HG03039 (cell line): ENCODE measurements around the gene LASP1.
"Not testable (repeated sequence)": the region's sequence is repeated elsewhere in the genome, so short reads cannot be mapped to it uniquely, and the experiment has no call there.

Experiments
- ATAC-seq: cut with Tn5 transposase; IDR thresholded peaks from one replicate; pipeline ENCODE4 v1.9.1; 2021; ENCODE audit warnings: mild to moderate bottlenecking, moderate library complexity; ENCODE audit not compliant: unreplicated experiment

The LASP1 gene

DNA sequence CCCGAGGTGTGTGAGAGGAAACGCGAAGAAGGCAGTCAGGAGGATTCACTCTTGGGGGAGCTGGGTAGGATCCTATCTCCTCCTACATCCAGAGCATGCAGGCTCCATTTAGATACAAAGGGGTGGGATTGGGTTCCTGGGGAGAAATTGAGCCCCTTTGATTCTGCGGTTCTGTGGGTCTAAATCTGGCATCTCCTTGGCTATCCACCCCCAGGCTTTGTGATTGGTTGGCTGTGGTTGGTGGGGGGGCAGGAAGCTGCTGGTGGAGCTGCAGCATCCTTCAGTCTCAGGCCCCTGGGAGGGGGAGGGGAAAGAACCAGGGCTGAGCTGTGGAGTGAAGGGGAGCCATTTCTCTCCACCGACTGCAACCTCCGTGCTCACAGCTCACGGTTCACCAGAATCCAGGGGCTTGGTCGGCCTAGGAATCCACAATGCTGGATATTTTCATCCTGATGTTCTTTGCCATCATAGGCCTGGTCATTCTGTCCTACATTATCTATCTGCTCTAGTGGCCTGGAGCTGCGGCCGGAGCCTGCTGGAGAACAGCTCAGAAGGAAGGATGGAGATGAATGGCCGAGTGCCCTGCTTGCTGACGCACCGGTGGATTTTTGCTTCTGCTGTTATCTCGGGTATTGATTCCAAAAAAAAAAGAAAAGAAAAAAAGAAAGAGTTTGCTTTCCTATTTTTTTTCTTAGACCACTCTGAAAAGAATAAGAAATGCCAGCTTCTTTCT lies 55.6 kb downstream of the LASP1 start, which contains the start of gene LASP1NB:
Gene LASP1NB, plus strand, starts transcription at position 352 of the 733 bp plus-strand sequence.
- no peak for ATAC-seq

DNA sequence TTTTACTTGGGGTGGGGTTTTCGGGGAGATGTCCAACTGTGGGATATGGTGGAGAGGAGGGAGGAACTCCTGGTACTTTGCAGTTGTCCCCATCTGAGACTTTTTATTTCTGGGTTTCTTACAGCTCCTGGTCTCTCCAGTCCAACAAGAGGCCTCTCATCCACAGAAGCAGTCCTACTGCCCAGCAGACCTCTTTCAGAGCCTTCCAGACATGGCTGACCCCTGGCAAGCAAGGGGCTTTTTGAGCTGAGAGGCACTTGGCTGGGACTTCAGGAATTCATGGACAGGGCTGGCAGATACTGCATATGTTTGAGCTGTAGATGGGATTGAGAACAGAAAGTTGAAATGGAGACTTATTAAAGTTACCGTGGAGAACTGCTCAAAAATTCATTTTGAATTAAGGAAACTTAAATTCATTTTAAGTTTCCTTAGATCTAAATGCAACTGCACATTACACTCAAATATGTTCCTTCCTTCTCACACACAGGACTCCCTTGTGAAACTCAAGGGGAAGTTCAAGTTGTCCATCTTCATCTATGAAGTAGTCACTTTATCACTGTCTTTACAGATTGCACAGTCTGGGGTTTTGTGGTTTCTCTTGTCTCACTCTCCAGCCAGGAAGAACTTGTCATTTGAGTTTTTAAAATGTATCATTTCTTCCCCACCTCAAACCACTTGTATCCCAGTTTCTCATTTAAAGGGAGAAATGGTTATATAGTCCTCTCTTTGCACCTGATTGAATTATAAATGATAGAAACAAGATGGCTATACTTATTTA lies 56.6 kb downstream of the LASP1 start:
- no peak for ATAC-seq

DNA sequence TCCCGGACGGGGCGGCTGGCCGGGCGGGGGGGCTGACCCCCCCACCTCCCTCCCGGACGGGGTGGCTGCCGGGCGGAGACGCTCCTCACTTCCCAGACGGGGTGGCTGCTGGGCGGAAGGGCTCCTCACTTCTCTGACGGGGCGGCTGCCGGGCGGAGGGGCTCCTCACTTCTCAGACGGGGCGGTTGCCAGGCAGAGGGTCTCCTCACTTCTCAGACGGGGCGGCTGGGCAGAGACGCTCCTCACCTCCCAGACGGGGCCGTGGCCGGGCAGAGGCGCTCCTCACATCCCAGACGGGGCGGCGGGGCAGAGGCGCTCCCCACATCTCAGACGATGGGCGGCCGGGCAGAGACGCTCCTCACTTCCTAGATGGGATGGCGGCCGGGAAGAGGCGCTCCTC lies 60.9 kb downstream of the LASP1 start:
- ATAC-seq: not testable (repeated sequence)

DNA sequence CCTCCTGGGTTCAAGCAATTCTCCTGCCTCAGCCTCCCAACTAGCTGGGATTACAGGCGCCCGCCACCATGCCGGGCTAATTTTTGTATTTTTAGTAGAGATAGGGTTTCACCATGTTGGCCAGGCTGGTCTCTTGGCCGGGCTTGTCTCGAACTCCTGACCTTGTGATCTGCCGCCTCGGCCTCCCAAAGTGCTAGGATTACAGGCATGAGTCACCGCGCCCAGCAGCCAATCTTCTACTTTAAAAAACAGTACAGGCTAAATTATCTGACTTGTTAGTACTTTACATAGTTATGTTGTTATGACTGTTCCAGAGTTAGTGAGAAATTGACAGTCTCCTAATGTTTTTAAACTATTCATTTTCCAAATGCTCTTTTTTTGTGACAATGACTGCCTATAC lies 64.1 kb downstream of the LASP1 start:
- ATAC-seq: not testable (repeated sequence)

DNA sequence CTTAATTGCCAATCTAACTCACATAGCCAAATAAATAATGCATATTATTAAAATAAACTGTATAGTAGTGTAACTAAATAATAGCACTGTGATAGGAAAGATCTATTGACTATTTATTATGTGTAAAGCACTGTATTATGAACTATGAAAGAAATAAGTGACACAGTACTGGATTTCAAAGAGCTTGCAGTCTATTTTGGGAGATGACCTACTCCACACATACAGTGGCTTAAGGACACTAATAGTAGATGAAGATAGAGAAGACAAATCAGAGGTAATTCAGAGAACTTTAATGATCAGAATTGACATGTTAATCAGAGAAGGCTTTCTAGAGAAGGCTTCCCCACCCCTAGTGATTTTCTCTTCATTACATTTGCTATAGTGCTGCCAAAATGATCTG lies 70.1 kb downstream of the LASP1 start:
- no peak for ATAC-seq

GRCh38 chr17:38940404-38940803 lies 70.5 kb downstream of the LASP1 start:
- ATAC-seq: no peak

- no peak for ATAC-seq
Observed at GRCh38 chr17:38942696-38943334, 73.0 kb downstream of the LASP1 start.

DNA sequence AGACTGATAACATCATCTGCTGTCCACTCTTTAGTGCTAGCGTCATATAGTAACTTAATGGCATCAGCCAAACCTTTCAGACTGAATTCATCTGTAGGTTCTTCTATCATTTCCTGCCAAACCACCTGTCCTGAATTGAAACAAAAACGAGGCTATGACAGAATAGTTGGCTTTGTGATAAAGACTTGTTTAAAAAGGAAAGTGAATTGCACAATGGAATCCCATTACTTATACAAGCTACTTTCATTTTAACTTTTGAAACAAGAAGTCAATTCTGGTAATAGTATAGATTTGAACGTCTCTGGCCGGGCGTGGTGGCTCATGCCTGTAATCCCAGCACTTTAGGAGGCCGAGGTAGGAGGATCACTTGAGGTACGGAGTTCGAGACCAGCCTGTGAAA lies 73.7 kb downstream of the LASP1 start:
- no peak for ATAC-seq

- ATAC-seq: no peak
Observed at GRCh38 chr17:38947189-38947588, 77.3 kb downstream of the LASP1 start.

GRCh38 chr17:38953800-38954199 lies 83.9 kb downstream of the LASP1 start:
- not testable (repeated sequence) for ATAC-seq

DNA sequence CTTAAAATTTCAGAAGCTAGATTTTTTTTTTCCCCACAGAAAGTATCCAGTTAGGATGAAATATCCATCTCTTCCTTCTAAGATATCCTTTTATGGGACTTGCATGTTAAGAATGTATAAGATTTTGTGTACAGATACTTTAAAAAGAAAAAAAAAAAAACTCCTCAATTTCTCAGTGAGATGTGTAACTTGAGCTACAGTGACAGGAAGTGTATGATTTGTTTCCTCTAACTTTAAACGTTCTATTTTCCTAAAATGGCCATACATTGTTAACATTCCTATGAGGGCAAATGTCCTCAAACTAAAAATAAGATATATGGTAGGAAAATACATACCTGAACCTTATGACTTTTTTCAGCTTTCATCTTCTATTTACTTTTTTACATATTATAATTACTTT lies 88.5 kb downstream of the LASP1 start:
- no peak for ATAC-seq

DNA sequence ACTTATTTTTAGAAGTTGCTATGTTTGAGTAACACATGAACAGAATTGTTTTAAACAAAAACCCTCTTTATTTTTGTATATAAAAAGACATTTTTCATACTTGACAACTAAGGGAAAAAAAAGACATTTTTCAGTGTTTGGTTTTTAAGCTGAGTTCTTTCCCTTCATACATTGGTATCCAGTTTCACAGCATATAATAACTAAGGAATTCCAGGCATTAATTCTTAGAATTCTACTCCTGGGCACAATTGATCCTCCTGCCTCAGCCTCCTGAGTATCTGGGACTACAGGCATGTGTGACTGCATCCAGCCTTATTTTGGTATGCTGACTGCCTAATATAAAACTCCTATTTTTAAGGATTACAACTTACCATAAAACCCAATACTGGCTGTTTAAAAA lies 88.9 kb downstream of the LASP1 start:
- ATAC-seq: no peak

DNA sequence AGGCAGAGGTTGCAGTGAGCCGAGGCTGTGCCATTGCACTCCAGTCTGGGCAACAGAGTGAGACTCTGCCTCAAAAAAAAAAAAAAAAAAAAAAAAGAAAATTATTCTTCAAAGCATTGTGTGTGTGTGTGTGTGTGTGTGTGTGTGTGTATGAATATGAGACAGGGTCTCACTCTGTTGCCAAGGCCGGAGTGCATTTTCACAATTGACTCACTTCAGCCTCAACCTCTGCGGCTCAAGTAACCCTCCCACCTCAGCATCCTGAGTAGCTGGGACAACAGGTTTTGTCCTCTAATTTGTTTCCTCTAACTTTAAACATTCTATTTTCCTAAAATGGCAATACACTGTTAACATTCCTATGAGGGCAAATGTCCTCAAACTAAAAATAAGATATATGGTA lies 89.7 kb downstream of the LASP1 start:
- no peak for ATAC-seq

- no peak for ATAC-seq
Observed at GRCh38 chr17:38960402-38960801, 90.5 kb downstream of the LASP1 start.

DNA sequence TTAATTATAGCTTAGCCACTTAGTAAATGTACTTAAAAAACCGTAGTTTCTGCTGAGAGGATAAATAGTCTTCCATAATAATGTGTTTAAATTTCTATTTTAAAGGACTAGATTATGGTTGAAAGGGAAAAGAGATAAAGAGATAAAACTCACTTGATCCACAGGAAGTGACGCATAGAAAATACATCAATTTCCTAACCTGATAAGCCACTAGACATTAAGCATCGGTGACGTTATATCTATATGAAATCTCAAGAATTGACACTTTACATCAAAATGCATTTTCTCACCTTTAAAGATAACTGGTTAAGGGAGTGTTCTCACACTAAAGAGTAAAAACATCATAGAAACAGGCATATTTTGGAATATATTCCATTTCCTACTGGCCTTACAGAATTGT lies 91.6 kb downstream of the LASP1 start:
- ATAC-seq: no peak

- no peak for ATAC-seq
Observed at GRCh38 chr17:38967290-38967738, 97.5 kb downstream of the LASP1 start, which contains the start of gene FBXO47. Gene FBXO47 (minus strand): TSS chr17:38967403. CDS start chr17:38963025, 4,378 bp downstream.

DNA sequence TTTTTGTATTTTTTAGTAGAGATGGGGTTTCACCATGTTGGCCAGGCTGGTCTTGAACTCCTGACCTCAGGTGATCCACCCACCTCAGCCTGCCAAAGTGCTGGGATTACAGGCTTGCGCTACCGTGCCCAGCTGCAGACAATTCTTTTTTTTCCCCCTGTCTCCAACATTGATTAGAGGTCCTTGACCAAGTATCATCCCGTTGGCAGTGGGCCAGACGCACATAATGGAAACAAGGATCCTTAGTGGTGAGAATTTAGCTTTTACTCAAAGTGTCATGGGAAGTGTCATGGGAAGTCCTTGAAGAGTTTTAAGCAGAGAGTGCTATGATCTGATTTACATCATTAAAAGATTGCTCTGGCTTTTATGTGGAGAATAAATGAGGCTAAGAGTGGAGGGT lies 99.4 kb downstream of the LASP1 start:
- ATAC-seq: no peak

DNA sequence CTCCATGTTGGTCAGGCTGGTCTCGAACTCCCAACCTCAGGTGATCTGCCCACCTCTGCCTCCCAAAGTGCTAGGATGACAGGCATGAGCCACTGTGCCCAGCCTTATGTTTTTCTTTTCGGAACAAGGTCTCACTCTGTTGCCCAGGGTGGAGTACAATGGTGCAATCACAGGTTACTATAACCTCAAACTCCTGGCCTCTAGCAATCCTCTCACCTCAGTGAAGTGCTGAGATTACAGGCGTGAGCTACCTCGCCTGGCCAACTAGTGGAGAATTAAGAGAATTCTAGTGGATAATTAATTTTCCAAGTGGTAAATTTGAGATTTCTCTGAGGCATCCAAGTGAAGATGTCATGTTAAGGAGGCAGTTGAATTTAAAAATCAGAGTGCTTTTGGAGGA lies 100.3 kb downstream of the LASP1 start:
- ATAC-seq: no peak

DNA sequence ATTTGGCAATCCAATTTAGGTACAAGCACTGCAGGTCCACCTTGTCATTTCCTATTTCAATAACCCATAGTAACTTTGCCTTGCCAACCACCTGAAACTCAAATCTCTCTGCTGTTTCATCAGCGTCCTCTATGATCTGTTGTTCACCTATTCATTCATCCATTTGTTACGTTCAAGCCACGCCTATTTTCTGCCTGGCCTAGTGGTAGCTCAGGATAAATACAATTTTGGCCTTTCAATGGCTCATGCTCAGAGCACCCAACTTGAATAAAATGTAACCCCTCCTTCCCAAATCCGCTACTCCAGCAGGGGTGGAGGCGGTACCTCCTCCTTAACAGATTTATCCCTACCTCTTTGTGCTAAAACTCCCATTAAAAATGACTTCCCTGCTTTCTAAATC lies 100.9 kb downstream of the LASP1 start:
- no peak for ATAC-seq
